HCT116 (cell line): ENCODE measurements around the gene RFX8. TPM values are rescaled to one million over a fixed set of nuclear protein-coding genes. Genes with fewer than 3 reads are reported as not detected.

Experiments used
- ATAC-seq: fragments of 200-7000 bp; cut with Tn5 transposase; 2 replicates; pipeline ENCODE4 v1.9.1; 2020; ENCODE audit warnings: mild to moderate bottlenecking, moderate library complexity
- BruUV-seq: library from RNA; stranded (reverse); fragments of 400-500 nt; replicated peaks from 2 replicates; lab custom pipeline; 2021; lab: Mats Ljungman, UMichigan
- CTCF ChIA-PET: fragments of 300-600 bp; sonication (Branson Sonifier 250); formaldehyde crosslinking; loops from one replicate; lab custom pipeline; 2021; ENCODE audit warnings: antibody characterized with exemption; lab: Charles Lee
- POLR2A ChIA-PET: fragments of 300-600, 350-600 bp; sonication (Branson Sonifier 250); formaldehyde crosslinking; loops from one replicate; lab custom pipeline; 2021; ENCODE audit warnings: antibody characterized with exemption; lab: Charles Lee
- RAD21 ChIA-PET, 2 experiments: fragments of 300-600 bp; sonication (Branson Sonifier 250); formaldehyde crosslinking; loops; one replicate each; lab custom pipeline; 2023; ENCODE audit warnings: low total read pairs in 2 of 2; ENCODE audit not compliant: uncharacterized antibody in 2 of 2, unreplicated experiment in 2 of 2, low non-redundant PET in 1 of 2; lab: Charles Lee
- DNase-seq: peaks from one replicate; pipeline ENCODE4 v3.0.0-alpha.2; 2010; ENCODE audit warnings: low read depth, low spot score
- H2AFZ ChIP-seq: fragments of 200-600 bp; shearing (Covaris generic), sonication (generic); 2 replicates; pipeline ENCODE4 v1.6.1; 2017; ENCODE audit warnings: low read depth, mixed run types, mixed read lengths, antibody characterized with exemption, low read length; ENCODE audit not compliant: poor library complexity, severe bottlenecking
- H3K27ac ChIP-seq: 2 replicates; pipeline ENCODE4 v1.5.1; 2012; ENCODE audit warnings: low read depth, low read length
- H3K27me3 ChIP-seq: fragments of 200-600 bp; sonication (generic); 2 replicates; pipeline ENCODE4 v1.6.1; 2016; ENCODE audit warnings: mixed run types, low read length, mixed read lengths; ENCODE audit not compliant: insufficient read depth
- H3K36me3 ChIP-seq, 2 experiments: fragments of 200-500 bp in 1 of 2; fragments of 200-600 bp in 1 of 2; sonication (Bioruptor generic) in 1 of 2; sonication (generic) in 1 of 2; 2 replicates each; pipeline versions ENCODE4 v1.5.1 to v1.6.1; 2014 to 2016; ENCODE audit warnings: low read length in 2 of 2, inconsistent platforms in 1 of 2, mixed read lengths in 1 of 2, mixed run types in 1 of 2; ENCODE audit not compliant: insufficient read depth in 2 of 2, control insufficient read depth in 1 of 2
- H3K4me1 ChIP-seq, 2 experiments: fragments of 200-600 bp in 1 of 2; sonication (generic) in 1 of 2; 2 replicates each; pipeline versions ENCODE4 v1.5.1 to v1.6.1; 2012 to 2017; ENCODE audit warnings: low read length in 2 of 2, inconsistent platforms in 1 of 2, mild to moderate bottlenecking in 1 of 2, mixed read lengths in 1 of 2, mixed run types in 1 of 2, moderate library complexity in 1 of 2; ENCODE audit not compliant: insufficient read depth in 2 of 2, control insufficient read depth in 1 of 2
- H3K4me2 ChIP-seq: fragments of 200-600 bp; sonication (generic); 2 replicates; pipeline ENCODE4 v1.6.1; 2017; ENCODE audit warnings: mixed run types, low read length, mixed read lengths
- H3K4me3 ChIP-seq, 2 experiments: fragments of 200-600 bp in 1 of 2; sonication (generic) in 1 of 2; replicated peaks in 1 of 2; 2 replicates each; pipeline ENCODE4 v1.5.1; 2011 to 2016; ENCODE audit warnings: low read length in 2 of 2, control low read depth in 1 of 2, low read depth in 1 of 2, mild to moderate bottlenecking in 1 of 2, mixed read lengths in 1 of 2, mixed run types in 1 of 2
- H3K79me2 ChIP-seq: fragments of 200-600 bp; sonication (generic); 2 replicates; pipeline ENCODE4 v1.6.1; 2017; ENCODE audit warnings: mild to moderate bottlenecking, mixed run types, low read length, moderate library complexity, mixed read lengths; ENCODE audit not compliant: insufficient read depth
- H3K9ac ChIP-seq: fragments of 200-600 bp; sonication (generic); 2 replicates; pipeline ENCODE4 v1.6.1; 2016; ENCODE audit warnings: low read length, mixed read lengths
- H3K9me2 ChIP-seq: fragments of 200-600 bp; sonication (generic), shearing (Covaris generic); 2 replicates; pipeline ENCODE4 v1.6.1; 2017; ENCODE audit warnings: mixed run types, mild to moderate bottlenecking, moderate library complexity; ENCODE audit not compliant: insufficient read depth
- H3K9me3 ChIP-seq, 2 experiments: fragments of 200-500 bp in 1 of 2; fragments of 200-600 bp in 1 of 2; sonication (Bioruptor generic) in 1 of 2; sonication (generic) in 1 of 2; 2 replicates each; pipeline ENCODE4 v1.6.1; 2014 to 2017; ENCODE audit warnings: low read length in 2 of 2, mixed read lengths in 2 of 2, inconsistent platforms in 1 of 2, low read depth in 1 of 2, mild to moderate bottlenecking in 1 of 2, mixed run types in 1 of 2, moderate library complexity in 1 of 2; ENCODE audit not compliant: control insufficient read depth in 1 of 2, insufficient read depth in 1 of 2
- H4K20me1 ChIP-seq: fragments of 200-600 bp; sonication (generic), shearing (Covaris generic); 2 replicates; pipeline ENCODE4 v1.6.1; 2017; ENCODE audit warnings: mixed run types, mild to moderate bottlenecking, moderate library complexity; ENCODE audit not compliant: insufficient read depth
- CBX3 ChIP-seq: IDR thresholded peaks from 2 replicates; pipeline ENCODE4 v1.6.1; 2012; ENCODE audit warnings: low read depth
- CTCF ChIP-seq, 3 experiments: fragments of 200-600 bp in 1 of 3; sonication (generic) in 1 of 3; IDR thresholded peaks in 2 of 3; conservative IDR thresholded peaks in 1 of 3; 2 replicates each; pipeline ENCODE4 v1.5.1; 2012 to 2017; ENCODE audit warnings: low read depth in 2 of 3, low read length in 2 of 3, antibody characterized with exemption in 1 of 3, borderline replicate concordance in 1 of 3, control low read depth in 1 of 3, mild to moderate bottlenecking in 1 of 3, mixed read lengths in 1 of 3, mixed run types in 1 of 3, moderate library complexity in 1 of 3; ENCODE audit not compliant: insufficient read depth in 1 of 3
- ELF1 ChIP-seq: IDR thresholded peaks from 2 replicates; pipeline ENCODE4 v1.6.1; 2012; ENCODE audit warnings: low read depth, borderline replicate concordance
- EZH2 ChIP-seq: fragments of 200-600 bp; sonication (generic); IDR thresholded peaks from 2 replicates; pipeline ENCODE4 v1.6.1; 2017; ENCODE audit warnings: antibody characterized with exemption, mixed run types
- EZH2phosphoT487 ChIP-seq: fragments of 200-600 bp; IDR thresholded peaks from 2 replicates; pipeline ENCODE4 v1.6.1; 2018; ENCODE audit warnings: antibody characterized with exemption, borderline replicate concordance
- FOSL1 ChIP-seq: IDR thresholded peaks from 2 replicates; pipeline ENCODE4 v1.6.1; 2012; ENCODE audit warnings: low read depth
- JUND ChIP-seq: IDR thresholded peaks from 2 replicates; pipeline ENCODE4 v1.6.1; 2012
- MAX ChIP-seq: IDR thresholded peaks from 2 replicates; pipeline ENCODE4 v1.6.1; 2012
- POLR2AphosphoS5 ChIP-seq: IDR thresholded peaks from 2 replicates; pipeline ENCODE4 v1.6.1; 2011; ENCODE audit warnings: mild to moderate bottlenecking, low read depth, low read length, moderate library complexity
- REST ChIP-seq: IDR thresholded peaks from 2 replicates; pipeline ENCODE4 v1.6.1; 2012; ENCODE audit warnings: low read depth
- SIN3A ChIP-seq: IDR thresholded peaks from 2 replicates; pipeline ENCODE4 v1.6.1; 2012; ENCODE audit warnings: low read depth
- SP1 ChIP-seq: IDR thresholded peaks from 2 replicates; pipeline ENCODE4 v1.6.1; 2012; ENCODE audit warnings: low read depth
- TCF7L2 ChIP-seq: IDR thresholded peaks from 2 replicates; pipeline ENCODE4 v1.7.0; 2011; ENCODE audit warnings: borderline replicate concordance, inconsistent platforms; ENCODE audit not compliant: insufficient read depth, insufficient read length; ENCODE audit errors: extremely low read depth
- ZBTB33 ChIP-seq: IDR thresholded peaks from 2 replicates; pipeline ENCODE4 v1.6.1; 2011; ENCODE audit warnings: mild to moderate bottlenecking, low read length, moderate library complexity; ENCODE audit not compliant: insufficient replicate concordance; ENCODE audit errors: extremely low read depth
- ZFX ChIP-seq: fragments of 450-650 bp; IDR thresholded peaks from 2 replicates; pipeline ENCODE4 v1.6.1; 2017
- ZNF274 ChIP-seq: fragments of 200-500 bp; sonication (Bioruptor generic); IDR thresholded peaks from 2 replicates; pipeline ENCODE4 v1.6.1; 2014; ENCODE audit warnings: mild to moderate bottlenecking, low read depth, low read length, inconsistent platforms
- intact Hi-C: fragments of 100-400 bp; cut with micrococcal nuclease; formaldehyde crosslinking; loops from 2 replicates; pipeline ENCODE4 v1.10.0; 2022
- total RNA-seq: library from RNA; stranded (reverse); gene quantifications from one replicate; pipeline ENCODE4 v1.2.1, GENCODE V29; 2021; ENCODE audit not compliant: unreplicated experiment

Gene RFX8
- total RNA-seq, 1 experiment from 2014 or later, result not detected

- no peak overlapping the region for H3K4me3 ChIP-seq
- no peak overlapping the region for H2AFZ ChIP-seq
- H3K9me2 ChIP-seq, result no peaks in the 10 kb centered on the region
- POLR2A ChIA-PET, result no interaction called here
- no peak overlapping the region for H3K9ac ChIP-seq
- BruUV-seq, result no TSS peak
- H3K4me2 ChIP-seq, result no peak overlapping the region
- RAD21 ChIA-PET, result no interaction called here
- no peaks in the 10 kb centered on the region for H3K79me2 ChIP-seq
- DNase-seq (no peak), ATAC-seq (no peak)
- H3K9me3 ChIP-seq, result no peaks in the 10 kb centered on the region
- CTCF ChIA-PET, result no interaction called here
- H3K27me3 ChIP-seq, result no peaks in the 10 kb centered on the region
- no peaks in the 10 kb centered on the region for H4K20me1 ChIP-seq
- H3K27ac ChIP-seq, result no peak overlapping the region
- no peak for TF ChIP-seq ZFX
- no peak for TF ChIP-seq MAX
- no peak for TF ChIP-seq JUND
- TF ChIP-seq SIN3A, result no peak
- no peak for TF ChIP-seq FOSL1
- TF ChIP-seq EZH2, result no peak
- no peak for TF ChIP-seq ELF1
- no peak for TF ChIP-seq CBX3
- no peak for TF ChIP-seq TCF7L2
- no peak for TF ChIP-seq ZBTB33
- TF ChIP-seq POLR2AphosphoS5, result no peak
- no peak for TF ChIP-seq SP1
- TF ChIP-seq EZH2phosphoT487, result no peak
- no peak for TF ChIP-seq CTCF (IDR thresholded peaks at IDR 0.05 in 2 of 3, conservative IDR thresholded peaks at IDR 0.05 in 1 of 3; ENCODE audit: borderline replicate concordance in 1 of 3, insufficient read depth in 1 of 3, low read depth in 2 of 3, low read length in 2 of 3)
- TF ChIP-seq REST, result no peak
- no peak for TF ChIP-seq ZNF274
- intact Hi-C loops, result loop anchor here (10.0 kb wide), 1 partner anchor 738 kb away; no protein-coding TSS in a partner anchor
- no peaks in the 10 kb centered on the region for H3K4me1 ChIP-seq
- H3K36me3 ChIP-seq, result no peaks in the 10 kb centered on the region
Measured at GRCh38 chr2:101427240-101427639, 47.7 kb downstream of the RFX8 start.
